Activated naive CD8-positive, alpha-beta T cell (primary cell): Measurements from ENCODE around the gene ORM1.

Experiments used
- H3K27ac Mint-ChIP-seq: one replicate; pipeline ENCODE4 v1.8.0; 2021; ENCODE audit warnings: mixed read lengths
- H3K27me3 Mint-ChIP-seq: one replicate; pipeline ENCODE4 v1.8.0; 2021; ENCODE audit warnings: mixed read lengths
- H3K36me3 Mint-ChIP-seq: one replicate; pipeline ENCODE4 v1.8.0; 2021; ENCODE audit warnings: mixed read lengths
- H3K4me1 Mint-ChIP-seq: one replicate; pipeline ENCODE4 v1.8.0; 2021; ENCODE audit warnings: low read depth, mixed read lengths
- H3K4me3 Mint-ChIP-seq: one replicate; pipeline ENCODE4 v1.8.0; 2021; ENCODE audit warnings: mild to moderate bottlenecking, mixed read lengths
- H3K9me3 Mint-ChIP-seq: one replicate; pipeline ENCODE4 v1.8.0; 2021; ENCODE audit warnings: low read depth, mixed read lengths

Gene ORM1

GRCh38 chr9:114366334-114367128 is 43.6 kb downstream of the ORM1 start:
- H3K9me3 Mint-ChIP-seq: no peaks in the 10 kb centered on the region
- no peaks in the 10 kb centered on the region for H3K27me3 Mint-ChIP-seq
- H3K4me3 Mint-ChIP-seq: peak overlapping the region; percentile 66
- peak overlapping the region; percentile 95 for H3K27ac Mint-ChIP-seq
- H3K36me3 Mint-ChIP-seq: peaks cover 30% of the 10 kb centered on the region
- peaks cover 86% of the 10 kb centered on the region for H3K4me1 Mint-ChIP-seq

DNA sequence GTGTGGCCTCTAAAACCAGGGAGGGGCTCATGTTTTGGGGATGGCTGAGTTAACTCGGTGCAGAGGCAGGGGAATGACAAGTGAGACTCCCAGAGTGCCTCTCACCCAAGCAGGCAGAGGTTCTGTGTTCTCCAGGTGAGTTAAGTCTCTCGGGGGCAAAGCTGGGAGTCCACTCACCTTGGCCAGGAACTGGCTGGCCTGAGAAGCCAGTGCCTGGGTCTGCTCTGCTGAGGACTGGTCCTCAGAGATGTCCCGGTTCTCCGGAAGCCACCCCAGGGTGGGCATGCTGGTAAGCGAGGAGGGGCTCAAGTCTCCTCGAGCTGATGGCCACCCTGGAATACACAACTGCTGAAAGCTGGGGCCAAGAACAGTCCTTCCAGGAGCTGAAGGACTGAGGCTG is 44.5 kb downstream of the ORM1 start:
- Mint-ChIP-seq H3K4me3 (peak overlapping the region; percentile 66), H3K9me3 (no peaks in the 10 kb centered on the region), H3K36me3 (peaks cover 30% of the 10 kb centered on the region), H3K27me3 (no peaks in the 10 kb centered on the region), H3K27ac (peak overlapping the region; percentile 95), H3K4me1 (peaks cover 94% of the 10 kb centered on the region)

- H3K4me1 Mint-ChIP-seq: peaks cover 93% of the 10 kb centered on the region
- no peaks in the 10 kb centered on the region for H3K27me3 Mint-ChIP-seq
- peak overlapping the region; percentile 95 for H3K27ac Mint-ChIP-seq
- peaks cover 30% of the 10 kb centered on the region for H3K36me3 Mint-ChIP-seq
- peak overlapping the region; percentile 30 for H3K4me3 Mint-ChIP-seq
- no peaks in the 10 kb centered on the region for H3K9me3 Mint-ChIP-seq
Observed at GRCh38 chr9:114367772-114368569, 45.1 kb downstream of the ORM1 start.

DNA sequence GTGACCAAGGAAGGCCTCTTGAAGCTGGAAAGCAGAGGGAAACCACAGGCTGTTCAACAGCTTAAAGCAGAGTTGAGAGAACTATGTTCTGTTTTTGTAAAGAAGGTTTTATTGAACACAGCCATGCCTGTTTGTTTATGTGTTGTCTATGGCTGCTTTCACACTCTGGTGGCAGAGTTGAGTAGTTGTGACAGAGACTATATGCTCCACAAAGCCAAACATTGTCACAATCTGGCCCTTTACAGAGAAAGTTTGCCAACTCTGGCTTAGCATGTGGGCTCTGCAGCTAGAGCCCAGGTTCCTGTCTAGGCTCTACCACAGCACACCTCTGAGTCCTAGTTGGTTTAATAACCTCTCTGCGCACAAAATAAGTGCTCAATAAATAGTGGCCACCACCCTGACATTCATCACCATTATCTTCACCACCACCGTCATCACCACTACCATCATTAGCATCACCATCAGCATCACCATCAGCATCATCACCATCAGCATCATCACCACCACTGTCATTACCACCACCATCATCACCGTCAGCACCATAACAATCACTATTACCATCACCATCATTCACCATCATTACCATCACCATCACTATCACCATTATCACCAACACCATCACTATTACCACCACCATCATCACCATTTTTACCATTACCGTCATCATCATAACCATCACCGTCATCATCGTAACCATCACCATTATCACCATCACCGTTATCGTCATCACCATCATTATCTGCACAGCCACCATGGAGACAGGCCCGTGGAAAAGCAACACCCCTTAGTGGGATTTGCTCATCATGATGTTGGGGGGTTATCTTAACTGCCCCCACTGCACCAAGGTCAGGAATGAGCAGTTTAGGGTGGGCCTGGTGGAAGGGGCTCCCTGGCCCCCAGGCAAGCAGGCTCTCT is 46.6 kb downstream of the ORM1 start:
- H3K4me3 Mint-ChIP-seq: peak overlapping the region; percentile 33
- H3K36me3 Mint-ChIP-seq: peaks cover 25% of the 10 kb centered on the region
- H3K4me1 Mint-ChIP-seq: peaks cover 92% of the 10 kb centered on the region
- no peaks in the 10 kb centered on the region for H3K9me3 Mint-ChIP-seq
- peak overlapping the region; percentile 71 for H3K27ac Mint-ChIP-seq
- H3K27me3 Mint-ChIP-seq: no peaks in the 10 kb centered on the region

- peak overlapping the region; percentile 54 for H3K4me3 Mint-ChIP-seq
- H3K27ac Mint-ChIP-seq: peak overlapping the region; percentile 93
- H3K9me3 Mint-ChIP-seq: no peaks in the 10 kb centered on the region
- H3K27me3 Mint-ChIP-seq: no peaks in the 10 kb centered on the region
- peaks cover 93% of the 10 kb centered on the region for H3K4me1 Mint-ChIP-seq
- peaks cover 21% of the 10 kb centered on the region for H3K36me3 Mint-ChIP-seq
Observed at GRCh38 chr9:114370251-114370967, 47.5 kb downstream of the ORM1 start.

- peaks cover 19% of the 10 kb centered on the region for H3K36me3 Mint-ChIP-seq
- peak overlapping the region; percentile 56 for H3K4me3 Mint-ChIP-seq
- no peaks in the 10 kb centered on the region for H3K27me3 Mint-ChIP-seq
- H3K27ac Mint-ChIP-seq: peak overlapping the region; percentile 93
- no peaks in the 10 kb centered on the region for H3K9me3 Mint-ChIP-seq
- H3K4me1 Mint-ChIP-seq: peaks cover 93% of the 10 kb centered on the region
Observed at GRCh38 chr9:114370968-114371320, 48.0 kb downstream of the ORM1 start.

DNA sequence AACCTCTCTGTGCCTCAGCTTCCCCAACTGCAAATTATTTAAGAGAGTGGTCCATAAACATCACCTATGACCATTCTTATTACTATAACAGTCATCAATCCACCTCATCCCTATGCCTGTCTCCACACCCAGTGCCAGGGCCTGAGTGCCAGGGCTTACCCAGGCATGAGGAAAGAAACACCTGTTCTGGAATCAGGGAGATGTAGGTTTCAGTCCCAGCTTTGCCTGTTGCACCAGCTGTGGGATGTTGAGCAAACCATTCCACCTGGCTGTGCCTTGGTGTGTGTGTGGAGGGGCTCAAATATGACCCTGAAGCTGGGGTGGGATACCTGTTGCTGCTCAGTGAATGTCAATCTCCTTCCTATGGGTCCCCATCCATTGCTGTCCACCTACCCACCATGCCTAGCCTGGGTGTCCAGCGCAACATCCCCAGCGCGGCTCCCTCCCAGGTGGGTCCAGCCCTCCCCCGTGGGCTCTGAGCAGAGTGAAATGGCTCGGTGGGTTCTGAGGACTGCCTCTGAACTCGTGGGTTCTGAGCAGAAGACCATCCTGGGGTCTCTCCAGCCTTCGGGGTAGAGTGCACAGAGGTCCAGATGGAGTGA is 48.5 kb downstream of the ORM1 start:
- H3K9me3 Mint-ChIP-seq: no peaks in the 10 kb centered on the region
- H3K27ac Mint-ChIP-seq: peak overlapping the region; percentile 93
- peaks cover 90% of the 10 kb centered on the region for H3K4me1 Mint-ChIP-seq
- peak overlapping the region; percentile 74 for H3K4me3 Mint-ChIP-seq
- no peaks in the 10 kb centered on the region for H3K27me3 Mint-ChIP-seq
- H3K36me3 Mint-ChIP-seq: peaks cover 16% of the 10 kb centered on the region

GRCh38 chr9:114371973-114372917 is 49.3 kb downstream of the ORM1 start:
- no peaks in the 10 kb centered on the region for H3K9me3 Mint-ChIP-seq
- H3K4me1 Mint-ChIP-seq: peaks cover 90% of the 10 kb centered on the region
- no peaks in the 10 kb centered on the region for H3K27me3 Mint-ChIP-seq
- H3K36me3 Mint-ChIP-seq: peaks cover 12% of the 10 kb centered on the region
- H3K27ac Mint-ChIP-seq: peak overlapping the region; percentile 93
- peak overlapping the region; percentile 74 for H3K4me3 Mint-ChIP-seq

DNA sequence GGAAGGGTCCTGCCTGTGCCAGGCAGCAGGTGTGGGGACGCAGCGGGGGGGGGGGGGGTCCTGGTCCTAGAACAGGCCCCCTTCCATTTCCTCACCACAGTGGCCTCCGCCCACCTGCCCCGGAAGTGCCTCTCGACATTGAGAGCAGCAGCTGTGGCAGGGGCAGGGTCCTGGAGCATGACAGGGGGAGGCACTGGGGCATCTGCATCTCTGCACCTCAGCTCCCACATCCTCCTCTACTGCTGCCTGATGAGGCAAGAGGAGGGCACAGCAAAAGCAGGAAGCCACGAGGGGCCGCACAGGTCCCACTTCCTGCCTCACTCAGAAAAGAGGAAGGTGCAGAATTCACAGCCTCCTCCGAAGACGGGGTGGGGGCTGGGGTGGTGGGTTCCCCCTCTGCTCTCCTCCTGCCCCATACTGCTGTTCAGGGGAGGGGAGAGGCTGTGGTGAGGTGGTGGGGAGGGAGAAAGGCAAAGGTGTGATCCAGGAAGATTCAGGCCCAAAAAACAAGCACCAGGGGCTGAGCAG is 50.1 kb downstream of the ORM1 start:
- Mint-ChIP-seq H3K9me3 (no peaks in the 10 kb centered on the region), H3K36me3 (peaks cover 18% of the 10 kb centered on the region), H3K27ac (peak overlapping the region; percentile 93), H3K27me3 (no peaks in the 10 kb centered on the region), H3K4me1 (peaks cover 90% of the 10 kb centered on the region), H3K4me3 (peak overlapping the region; percentile 74)

DNA sequence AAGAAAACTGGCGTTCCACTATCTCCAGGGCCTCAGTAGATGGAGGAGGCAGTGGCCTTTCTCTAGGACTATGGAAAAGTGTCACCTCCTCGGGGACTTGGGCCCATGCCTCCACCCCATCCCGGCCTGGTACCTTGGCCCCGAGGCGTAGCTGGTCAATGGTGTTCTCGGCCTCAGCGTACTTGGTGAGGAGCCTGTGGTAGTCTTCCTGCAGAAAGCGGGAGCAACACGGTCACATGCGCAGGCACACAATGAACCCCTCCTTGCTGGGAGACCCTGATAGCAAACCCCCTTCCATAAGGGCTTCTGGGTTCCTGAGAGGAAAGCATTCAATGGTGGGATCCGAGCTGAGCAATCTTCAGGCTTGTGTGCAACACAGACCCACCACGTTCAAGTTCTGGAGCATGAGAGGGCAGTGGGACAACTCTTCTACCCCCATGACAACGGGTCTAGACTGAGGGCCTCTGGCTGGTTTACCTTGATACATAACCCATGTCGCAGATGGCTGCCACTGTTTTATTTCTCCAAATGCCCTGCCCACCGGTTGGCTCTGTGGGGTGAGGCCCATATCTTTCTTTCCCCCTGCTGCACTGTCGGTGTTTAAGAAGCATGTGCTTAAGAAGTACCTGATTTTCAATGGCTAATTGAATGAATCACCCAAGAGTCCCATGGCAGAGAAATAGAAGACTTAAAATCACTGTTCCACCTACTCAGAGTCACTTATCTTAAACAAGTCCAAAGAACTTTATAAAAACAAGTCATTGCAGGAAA is 51.2 kb downstream of the ORM1 start:
- Mint-ChIP-seq H3K9me3 (no peaks in the 10 kb centered on the region), H3K27ac (peak overlapping the region; percentile 93), H3K4me3 (peak overlapping the region; percentile 70), H3K4me1 (peaks cover 92% of the 10 kb centered on the region), H3K27me3 (no peaks in the 10 kb centered on the region), H3K36me3 (peaks cover 27% of the 10 kb centered on the region)

DNA sequence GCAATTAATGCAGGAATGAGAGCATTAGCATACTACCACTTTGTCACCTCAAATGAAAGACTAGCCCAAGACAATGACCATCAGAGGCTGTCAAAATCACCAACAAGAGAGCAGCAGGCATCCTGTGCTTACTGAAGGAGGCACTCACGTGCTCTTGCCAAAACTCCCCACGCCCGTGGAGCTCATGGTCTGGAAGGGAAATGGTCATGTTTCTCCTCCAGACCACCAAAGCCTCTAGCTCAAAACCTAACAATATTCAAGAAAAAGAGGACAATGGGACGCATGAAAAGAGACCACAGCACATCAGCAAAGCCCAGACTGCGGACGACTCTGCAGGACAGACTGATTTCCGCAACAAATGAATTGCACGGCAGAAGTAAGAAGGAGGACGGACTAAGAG is 52.0 kb downstream of the ORM1 start:
- Mint-ChIP-seq H3K4me3 (peak overlapping the region; percentile 70), H3K36me3 (peaks cover 21% of the 10 kb centered on the region), H3K27me3 (no peaks in the 10 kb centered on the region), H3K9me3 (no peaks in the 10 kb centered on the region), H3K4me1 (peaks cover 92% of the 10 kb centered on the region), H3K27ac (peak overlapping the region; percentile 93)

DNA sequence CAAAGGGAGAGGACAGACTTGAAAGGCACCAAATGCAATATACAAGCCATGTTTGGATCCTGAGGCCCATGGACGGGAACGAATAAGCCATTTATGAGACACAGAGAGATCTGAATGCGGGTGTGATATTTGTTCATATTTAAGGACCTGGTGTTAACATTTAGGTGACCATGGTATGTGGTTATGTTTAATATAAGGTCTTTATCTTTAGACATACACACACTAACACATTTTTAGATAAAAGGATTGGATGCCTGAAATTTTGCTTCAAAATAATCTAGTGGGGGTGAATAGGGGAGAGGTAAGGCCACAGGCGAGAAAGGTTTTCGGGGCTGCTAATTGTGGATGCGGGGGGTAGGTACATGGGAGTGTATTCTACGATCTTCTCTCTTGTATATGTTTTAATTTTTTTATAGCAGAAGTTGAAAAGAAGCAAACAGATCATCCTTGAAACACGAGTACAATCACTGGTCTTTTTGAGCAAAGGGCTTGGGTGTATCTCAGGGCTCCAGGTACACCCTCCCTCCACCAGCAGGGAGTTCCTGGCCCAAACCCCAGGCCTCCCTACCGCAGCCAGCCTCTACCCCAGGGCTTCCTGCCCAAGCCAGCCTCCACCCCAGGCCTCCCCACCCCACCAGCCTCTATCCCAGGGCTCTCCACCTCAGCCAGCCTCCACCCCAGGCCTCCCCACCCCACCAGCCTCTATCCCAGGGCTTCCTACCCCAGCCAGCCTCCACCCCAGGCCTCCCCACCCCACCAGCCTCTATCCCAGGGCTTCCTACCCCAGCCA is 52.7 kb downstream of the ORM1 start:
- peak overlapping the region; percentile 93 for H3K27ac Mint-ChIP-seq
- peaks cover 92% of the 10 kb centered on the region for H3K4me1 Mint-ChIP-seq
- no peaks in the 10 kb centered on the region for H3K27me3 Mint-ChIP-seq
- peak overlapping the region; percentile 70 for H3K4me3 Mint-ChIP-seq
- H3K9me3 Mint-ChIP-seq: no peaks in the 10 kb centered on the region
- peaks cover 25% of the 10 kb centered on the region for H3K36me3 Mint-ChIP-seq
